GM18907 (cell line): ENCODE measurements around the gene DNAI1.
A peak's percentile ranks its signal among the peaks of the same experiment; 100 is the strongest.

ENCODE experiments used
- ATAC-seq: cut with Tn5 transposase; IDR thresholded peaks from one replicate; pipeline ENCODE4 v1.9.1; 2021; ENCODE audit warnings: mild to moderate bottlenecking, moderate library complexity; ENCODE audit not compliant: unreplicated experiment

Gene DNAI1

GRCh38 chr9:34510497-34511468 is 52.2 kb downstream of the DNAI1 start:
- no peak for ATAC-seq

DNA sequence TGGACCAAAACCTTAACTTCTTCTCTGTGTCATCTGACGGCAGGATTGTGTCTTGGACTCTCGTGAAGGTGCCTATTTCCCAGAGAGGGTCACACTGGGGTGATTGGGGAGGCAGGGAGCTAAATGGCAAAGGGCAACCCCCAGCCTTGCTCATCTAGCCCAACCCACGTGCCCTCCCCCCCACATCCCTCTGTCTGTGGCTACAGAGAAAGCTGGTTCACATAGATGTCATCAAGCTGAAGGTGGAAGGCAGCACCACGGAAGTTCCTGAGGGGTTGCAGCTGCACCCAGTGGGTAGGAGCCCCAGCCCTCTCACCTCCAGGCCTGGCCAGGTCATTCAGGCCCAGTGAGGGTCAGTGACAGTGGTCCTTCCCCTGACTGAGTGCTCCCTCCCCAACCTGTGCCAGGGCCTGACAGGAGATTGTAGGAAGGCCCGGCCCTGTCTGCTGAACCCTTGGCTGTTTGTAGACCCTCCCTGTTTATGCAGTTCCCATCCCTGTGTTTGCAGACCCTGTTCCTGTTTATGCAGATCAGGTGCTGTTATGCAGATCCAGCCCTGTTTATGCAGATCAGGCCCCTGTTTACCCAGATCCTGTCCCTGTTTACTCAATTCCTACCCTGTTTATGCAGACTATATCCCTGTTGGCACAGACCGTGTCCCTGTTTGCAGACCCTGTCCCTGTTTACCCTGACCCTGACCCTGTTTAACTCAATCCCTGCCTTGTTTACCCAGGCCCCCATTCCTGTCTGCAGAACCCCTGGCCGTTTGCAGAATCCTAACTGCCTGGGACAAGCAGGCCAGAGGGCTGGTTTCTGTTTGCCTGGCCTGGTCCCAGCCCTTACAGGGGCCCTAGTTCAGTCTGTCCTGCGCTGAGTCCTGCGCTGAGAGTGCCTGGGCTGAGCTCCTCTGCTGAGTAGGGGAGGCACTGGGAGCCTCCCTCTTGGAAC is 53.8 kb downstream of the DNAI1 start:
- no peak for ATAC-seq

GRCh38 chr9:34513567-34514214 is 55.1 kb downstream of the DNAI1 start:
- no peak for ATAC-seq

- no peak for ATAC-seq
Observed at GRCh38 chr9:34514401-34514800, 55.8 kb downstream of the DNAI1 start.

DNA sequence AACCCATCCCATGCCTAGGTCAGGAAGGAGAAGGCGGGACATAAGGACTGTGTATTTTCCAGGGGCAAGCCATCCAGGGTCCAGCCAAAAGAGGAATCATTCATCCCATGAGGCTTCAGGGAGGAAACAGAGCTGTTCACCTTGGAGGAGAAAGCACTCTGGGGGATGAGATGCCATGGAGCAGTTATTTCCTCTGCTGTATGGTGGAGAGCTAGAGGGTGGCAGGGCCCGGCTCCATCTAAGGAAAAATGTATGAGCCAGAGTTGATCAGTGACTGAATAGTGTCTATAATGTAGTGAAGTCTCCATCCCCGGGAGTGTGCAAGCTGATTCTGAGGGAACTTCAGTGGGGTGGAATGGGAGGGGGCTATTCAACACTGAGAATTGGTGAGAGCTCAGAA is 56.2 kb downstream of the DNAI1 start:
- ATAC-seq: no peak

DNA sequence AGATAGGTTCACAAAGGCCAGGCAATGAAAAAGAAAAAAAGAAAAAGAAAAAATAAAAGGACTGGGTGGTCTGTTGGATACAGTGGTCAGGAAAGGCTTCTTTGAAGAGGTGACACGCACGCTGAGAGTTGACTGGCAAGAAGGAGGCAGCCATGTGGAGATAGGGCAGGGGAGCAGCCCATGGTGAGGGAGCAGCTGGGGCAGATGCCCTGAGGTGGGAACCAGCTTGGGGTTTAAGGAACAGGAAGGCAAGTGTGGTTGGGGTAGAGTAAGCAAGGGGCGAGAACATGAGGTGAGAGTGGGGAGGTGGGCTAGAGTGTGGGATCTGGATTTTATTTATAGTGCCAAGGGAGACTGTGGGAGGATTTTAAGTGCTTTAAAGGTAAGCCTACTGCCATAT is 57.4 kb downstream of the DNAI1 start:
- ATAC-seq: no peak

DNA sequence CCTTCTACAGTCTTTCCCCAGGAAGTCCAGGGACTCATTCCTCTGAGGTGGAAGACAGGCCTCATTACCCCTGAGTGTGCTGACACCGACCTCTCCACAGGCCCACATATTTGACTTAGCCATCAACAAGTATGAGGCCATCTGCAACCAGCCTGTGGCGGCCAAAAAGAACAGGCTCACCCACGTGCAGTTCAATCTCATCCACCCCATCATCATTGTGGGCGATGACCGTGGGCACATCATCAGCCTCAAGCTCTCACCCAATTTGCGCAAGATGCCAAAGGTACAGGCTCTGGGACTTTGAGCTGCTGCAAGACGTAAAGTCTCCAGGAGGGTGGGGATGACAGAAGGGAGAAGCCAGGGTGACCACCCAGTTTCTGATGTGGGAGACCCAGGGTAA is 58.6 kb downstream of the DNAI1 start:
- ATAC-seq: no peak

GRCh38 chr9:34518110-34518616 is 59.6 kb downstream of the DNAI1 start:
- no peak for ATAC-seq

DNA sequence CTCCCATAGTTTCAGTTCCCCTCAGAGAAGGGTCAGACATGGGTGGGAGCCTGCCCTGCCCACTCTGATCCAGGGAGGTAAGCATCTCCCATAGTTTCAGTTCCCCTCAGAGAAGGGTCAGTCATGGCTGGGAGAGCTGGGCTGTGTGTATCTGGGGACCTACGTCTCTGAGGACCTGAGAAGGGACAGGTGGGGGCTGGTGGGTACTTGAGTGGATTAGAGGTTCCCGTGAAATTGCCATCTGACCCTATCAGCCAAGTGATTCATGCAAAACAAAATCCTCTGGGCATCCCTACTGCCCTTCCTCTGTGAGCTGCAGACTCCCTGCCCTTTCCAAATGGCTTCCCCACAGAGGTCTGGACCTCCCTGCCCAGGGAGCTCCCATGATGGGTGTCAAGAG is 60.3 kb downstream of the DNAI1 start:
- no peak for ATAC-seq

DNA sequence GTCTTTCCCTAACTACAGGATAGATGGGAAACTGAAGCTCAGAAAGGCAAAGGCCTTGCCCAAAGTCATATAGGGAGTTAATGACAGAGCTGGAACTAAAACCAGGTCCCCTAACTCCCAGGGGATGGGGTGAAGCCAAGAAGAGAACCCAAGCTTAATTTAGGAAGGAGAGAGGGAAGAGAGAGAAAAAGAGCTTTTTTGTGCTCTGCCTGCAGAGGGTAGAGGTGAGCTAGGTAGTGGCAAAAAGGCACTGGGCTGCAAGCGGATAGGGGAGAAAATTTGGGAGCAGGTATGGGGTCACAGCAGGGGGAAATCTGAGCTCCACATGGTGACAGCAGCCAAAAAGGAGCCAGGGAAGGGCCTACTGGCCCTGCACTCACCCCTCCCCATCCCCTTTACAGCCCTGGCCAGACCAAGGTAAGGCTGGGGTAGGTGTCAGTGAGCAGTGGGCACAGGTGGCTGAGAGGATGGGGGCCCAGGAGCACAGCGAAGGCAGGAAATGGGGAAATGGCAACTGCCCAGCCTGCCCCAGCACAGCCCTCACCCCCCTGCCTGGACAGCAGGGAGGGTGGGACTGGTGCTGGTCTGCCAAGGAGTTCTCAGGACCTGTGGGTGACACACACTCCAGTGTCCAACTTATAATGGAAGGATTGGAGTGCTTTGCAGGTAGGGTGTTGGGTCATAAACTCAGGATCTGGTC is 60.9 kb downstream of the DNAI1 start:
- ATAC-seq: no peak

DNA sequence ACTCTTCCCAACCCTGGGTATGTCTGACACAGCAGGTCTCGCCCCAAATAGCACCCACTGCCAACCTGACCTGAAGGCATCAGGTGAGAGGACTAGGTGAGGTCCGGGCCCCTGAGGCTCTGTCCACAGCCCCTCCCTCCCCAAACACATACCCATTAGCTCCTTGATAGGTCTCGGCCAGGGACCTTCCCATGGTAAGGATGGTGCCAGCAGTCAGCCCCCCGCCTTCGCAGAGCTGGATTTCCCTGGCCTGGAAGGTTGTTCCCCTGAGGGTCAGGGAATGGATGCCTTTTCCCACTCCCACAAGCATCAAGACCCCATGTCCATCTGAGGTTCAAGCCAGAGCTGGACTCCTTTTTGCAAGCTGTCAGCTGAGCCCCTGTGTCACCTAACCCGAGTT is 61.5 kb downstream of the DNAI1 start:
- ATAC-seq: no peak

- ATAC-seq: no peak
Observed at GRCh38 chr9:34520505-34521385, 62.1 kb downstream of the DNAI1 start.

GRCh38 chr9:34521406-34522045 is 62.9 kb downstream of the DNAI1 start:
- ATAC-seq: no peak

DNA sequence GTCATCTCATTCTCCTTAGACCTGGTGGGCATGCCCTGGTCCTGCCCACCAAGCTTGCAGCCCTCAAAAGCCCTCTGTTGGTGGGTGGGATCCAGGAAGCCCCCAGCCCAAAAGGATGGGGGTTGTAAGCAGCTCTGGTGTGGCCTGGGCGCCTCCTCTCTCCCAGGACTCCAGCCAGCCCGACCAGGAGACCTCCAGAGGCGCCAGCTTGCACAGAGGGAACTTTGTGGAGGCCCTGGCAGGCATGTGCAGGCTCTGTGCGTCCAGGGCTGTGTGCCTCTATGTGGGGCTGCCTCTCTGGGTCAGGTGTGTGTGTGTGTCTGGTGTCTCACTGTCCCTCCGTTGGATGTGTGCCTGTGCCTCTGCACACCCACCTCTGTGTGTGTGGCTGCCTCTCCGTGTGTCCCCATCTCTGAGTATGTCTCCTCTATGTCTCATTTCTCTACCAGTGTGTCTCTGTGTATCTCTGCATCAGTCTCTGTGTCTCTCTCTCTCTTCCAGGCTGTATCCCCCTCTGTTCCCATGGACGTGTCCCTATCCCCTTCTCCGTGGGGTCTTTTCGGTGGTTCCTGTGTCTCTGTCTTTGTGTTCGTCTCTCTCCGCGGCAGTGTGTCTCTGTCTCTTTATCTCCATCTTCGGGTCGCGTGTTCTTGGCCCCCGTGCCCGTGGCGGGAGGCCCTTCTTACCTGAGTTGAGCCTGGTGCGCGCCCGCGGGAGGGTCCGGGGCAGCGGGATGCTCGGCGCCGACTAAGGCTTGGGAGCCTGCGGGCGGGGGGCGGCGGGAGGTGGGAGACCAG is 63.7 kb downstream of the DNAI1 start:
- ATAC-seq: peak; percentile 6

DNA sequence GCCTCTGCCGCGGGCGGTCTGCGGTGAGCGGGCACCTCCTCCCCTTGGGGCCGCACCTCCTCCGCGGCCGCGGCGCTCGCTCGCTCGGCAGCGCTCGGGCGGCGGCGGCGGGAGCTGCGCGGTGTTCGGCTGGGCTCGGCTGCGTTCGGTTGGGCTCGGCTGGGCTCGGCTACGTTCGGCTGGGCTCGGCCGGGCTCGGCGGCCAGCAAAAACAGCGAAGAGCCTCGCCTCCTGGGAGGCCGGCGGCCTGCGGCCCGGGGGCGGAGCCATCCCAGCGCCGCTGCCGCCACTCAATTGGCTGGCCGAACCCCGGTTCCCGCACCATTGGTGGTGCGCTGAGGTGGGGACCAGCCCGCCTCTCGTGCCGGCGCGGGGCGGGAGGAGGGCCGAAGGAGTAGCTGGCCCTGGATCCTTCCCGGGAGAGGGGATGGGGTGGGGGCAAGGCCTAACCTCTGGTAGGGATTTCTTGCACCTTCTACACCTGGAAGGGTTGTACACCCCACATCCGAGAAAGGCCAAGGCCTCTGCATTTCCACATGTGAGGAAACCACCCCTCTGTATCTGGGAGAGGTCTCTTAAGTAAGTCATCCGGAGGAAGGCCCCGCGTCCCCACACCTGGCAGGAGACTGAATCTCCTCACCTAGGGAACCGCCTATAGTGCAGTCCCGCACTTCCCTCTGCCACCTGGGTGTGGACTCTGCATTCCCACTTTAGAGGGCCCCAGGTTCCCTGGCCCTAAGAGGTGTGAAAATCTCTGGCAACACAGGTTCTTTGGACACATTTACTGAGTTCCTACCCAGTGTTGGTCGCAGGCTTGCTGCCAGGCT is 64.6 kb downstream of the DNAI1 start, which contains the start of gene ENHO:
TSS of gene ENHO (minus strand) at position 20 of the 827 bp plus-strand sequence. CDS start 1,295 bp downstream, outside the sequence.
- ATAC-seq: peak; percentile 81

- no peak for ATAC-seq
Observed at GRCh38 chr9:34524349-34524748, 65.7 kb downstream of the DNAI1 start.

DNA sequence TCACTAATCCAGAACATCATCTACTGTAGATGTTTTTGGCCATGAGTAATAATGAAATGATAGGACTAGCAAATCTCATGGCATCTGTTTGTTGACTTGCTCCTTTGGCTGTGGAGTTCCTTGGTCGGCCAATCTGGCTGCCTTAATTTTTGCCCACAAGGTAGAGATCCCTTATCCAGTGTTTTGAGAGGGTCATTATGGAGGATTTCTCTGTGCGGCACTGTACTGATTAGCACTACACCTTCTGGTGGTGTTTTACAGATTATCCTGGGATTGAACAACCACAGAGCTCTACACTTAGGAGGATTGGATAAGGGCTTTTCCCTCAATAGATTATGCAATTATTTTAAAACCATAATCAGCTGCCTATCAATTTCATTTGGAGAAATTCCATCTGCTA is 67.4 kb downstream of the DNAI1 start:
- no peak for ATAC-seq
